GM21526 (cell line): ENCODE measurements around the gene PDE4DIP.
"Not testable (repeated sequence)": the region's sequence is repeated elsewhere in the genome, so short reads cannot be mapped to it uniquely, and the experiment has no call there.

Source experiments
- ATAC-seq: cut with Tn5 transposase; IDR thresholded peaks from one replicate; pipeline ENCODE4 v1.9.1; 2021; ENCODE audit warnings: moderate library complexity; ENCODE audit not compliant: unreplicated experiment, low FRiP score

PDE4DIP gene

DNA sequence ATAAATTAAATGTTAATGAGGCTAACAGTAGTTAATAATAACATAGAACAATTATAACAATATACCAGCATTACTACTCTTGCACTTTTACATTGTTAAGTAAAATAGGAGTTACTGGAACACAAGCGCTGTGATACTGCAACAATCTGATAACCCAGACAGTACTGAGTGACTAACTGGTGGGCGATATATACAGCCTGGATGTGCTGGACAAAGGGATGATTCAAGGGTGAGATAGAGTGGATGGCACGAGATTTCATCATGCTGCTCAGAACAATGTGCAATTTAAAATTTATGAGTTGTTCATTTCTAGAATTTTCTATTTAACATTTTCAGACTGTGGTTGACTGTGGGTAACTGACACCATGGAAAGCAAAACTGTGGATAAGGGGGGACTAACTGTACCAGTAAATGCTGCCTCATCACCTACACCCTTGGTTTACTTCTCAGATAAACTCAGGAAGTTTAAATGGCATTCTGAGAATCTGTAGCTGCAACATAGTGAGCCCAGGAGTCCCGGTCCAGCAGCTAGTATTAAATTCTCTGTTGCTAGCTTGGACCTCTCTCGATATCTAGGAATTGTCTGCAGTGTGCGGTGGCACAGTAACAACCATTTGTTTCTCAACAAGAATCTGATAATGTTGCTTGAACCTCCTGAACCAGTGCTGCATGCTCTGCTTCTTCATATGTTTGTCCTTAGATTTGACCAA, 24.9 kb downstream of the PDE4DIP start:
- not testable (repeated sequence) for ATAC-seq

DNA sequence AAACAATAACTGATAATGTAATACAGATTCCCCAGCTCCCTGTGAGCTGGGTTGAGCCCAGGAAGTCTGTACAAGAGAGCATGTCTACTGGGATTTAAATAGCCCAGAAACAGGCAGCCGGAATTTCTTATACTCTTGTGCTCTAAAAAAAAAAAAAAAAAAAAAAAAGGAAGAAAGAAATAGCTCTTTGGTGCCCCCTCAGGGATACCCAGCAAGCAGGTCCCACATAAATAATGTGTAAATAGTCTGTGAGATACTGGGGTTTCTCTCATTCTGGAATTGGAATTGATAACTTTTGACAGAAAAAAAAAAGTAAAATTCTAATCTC, 25.4 kb downstream of the PDE4DIP start:
- not testable (repeated sequence) for ATAC-seq

DNA sequence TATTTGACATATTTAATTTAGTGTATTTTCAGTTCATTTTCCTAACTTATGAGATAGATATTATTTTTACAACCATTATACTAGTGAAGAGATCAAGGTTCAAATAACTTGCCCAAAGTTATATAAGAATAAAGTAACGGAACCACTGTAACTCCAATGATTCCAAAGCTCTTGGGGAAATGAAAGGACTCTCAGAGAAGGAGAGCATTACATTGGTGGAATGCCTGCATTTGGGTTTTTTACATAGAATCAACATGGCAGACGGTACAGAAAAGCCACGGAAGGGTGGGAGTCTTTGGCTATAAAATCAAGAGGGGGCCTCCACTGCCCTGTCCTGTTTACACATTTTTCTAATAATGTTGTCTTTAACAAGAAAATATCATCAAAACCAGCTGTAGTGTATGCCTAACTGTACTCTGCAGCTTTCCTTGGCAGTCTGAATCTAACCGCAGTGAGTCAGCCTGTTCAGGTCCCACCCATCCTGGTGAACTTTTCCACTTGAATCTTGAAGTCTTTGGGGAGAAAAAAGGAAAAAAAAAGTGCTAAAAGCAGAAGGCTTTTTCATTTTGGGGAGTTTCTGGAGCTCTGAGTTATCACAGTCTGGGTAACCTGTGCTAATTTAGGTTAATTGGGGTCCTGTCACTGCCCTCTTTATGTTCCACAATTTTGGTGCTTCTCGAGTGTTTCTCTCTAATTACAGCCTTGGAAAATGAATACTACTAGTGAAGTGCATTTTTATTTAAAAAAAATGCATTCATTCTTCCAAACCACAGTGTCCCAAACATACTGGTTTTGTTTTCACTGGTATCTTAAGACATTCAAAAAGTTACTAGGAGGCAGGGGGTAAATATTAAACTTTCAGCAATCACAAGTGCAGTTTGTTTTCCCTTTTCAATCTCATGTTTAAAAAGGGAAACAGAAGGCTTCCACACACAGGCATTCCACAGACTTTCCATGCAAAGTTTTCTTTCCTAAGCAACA, 30.5 kb downstream of the PDE4DIP start:
- ATAC-seq = not testable (repeated sequence)

DNA sequence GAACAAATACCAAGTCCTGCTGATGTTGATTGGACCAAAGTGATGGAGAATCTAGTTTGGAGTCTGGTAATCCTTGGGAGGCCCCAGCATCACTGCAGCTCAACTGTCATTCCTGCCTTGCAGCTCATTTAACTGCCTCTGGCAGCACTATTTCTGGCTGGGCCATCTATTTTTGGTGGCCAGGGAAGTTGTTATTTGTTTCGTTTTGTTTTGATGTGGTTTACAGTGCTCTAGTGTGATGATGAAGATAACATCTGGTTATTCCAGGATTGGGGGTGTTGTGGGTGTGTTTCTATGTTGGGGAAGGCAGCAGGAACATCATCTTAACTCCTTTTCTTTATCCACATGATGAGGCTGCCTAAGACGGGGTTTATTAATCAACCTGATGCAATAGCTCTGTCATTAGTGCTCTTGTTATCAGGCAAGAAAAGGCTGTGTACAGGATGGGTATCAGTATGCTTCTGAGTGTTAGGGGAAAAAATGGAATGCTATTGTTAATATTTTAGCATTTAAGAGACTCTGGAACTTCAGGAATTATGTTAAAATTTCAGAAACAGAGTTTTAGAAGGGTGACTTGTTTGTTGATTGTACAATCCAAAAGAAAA, 35.7 kb downstream of the PDE4DIP start:
- ATAC-seq = not testable (repeated sequence)

DNA sequence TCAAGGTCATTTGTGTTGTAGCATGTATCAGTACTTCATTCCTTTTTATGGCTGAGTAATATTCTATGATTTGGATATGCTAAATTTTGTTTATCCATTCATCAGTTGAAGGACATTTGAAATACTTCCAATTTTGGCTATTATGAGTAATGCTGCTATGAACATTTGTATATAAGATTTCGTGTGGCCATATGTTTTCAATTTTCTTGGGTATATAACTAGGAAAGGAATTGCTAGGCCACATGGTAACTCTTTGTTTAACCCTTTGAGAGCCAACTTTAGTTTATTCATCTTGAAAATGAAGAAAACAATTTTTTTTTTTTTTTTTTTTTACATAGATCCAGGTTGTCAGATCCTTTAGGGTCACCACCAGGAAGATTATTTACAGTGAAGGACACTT, 37.0 kb downstream of the PDE4DIP start:
- not testable (repeated sequence) for ATAC-seq

DNA sequence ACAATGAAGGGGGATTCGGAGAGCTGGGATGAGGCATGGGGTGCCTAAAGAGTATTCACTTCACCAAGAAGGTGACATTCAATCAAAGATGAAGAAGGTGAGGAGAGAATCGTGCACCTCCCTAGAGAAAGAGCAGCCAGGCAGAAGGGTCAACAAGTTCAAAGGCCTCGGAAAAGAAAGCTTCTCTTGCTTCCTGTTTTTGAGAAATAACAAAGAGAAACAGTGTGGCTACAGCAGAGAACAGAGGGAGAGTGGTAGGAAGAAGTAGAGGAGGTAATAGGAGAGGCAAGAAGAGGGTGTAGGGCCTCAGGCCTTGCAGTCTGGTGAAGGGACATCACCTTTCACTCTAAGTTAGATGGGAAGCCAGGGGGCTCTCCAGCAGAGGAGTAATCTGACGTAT, 41.0 kb downstream of the PDE4DIP start:
- not testable (repeated sequence) for ATAC-seq

DNA sequence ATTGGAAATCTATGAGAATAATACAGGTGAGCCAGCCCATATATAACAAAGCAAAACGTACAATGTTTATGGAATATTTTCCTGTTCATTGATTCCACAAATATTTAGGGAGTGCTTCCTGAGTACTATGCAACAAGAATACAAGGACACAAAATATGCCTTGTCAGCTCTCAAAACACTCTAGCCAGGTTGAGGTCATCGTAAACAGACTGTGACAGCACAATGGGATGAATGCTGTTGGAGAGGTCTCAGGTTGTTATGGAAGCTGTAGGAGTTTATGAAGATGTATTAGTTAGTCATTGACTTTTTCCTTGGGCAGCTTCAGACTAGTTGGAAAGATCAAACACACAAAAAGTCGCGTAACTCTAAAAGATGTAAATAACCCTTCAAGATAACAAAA, 42.1 kb downstream of the PDE4DIP start:
- not testable (repeated sequence) for ATAC-seq

DNA sequence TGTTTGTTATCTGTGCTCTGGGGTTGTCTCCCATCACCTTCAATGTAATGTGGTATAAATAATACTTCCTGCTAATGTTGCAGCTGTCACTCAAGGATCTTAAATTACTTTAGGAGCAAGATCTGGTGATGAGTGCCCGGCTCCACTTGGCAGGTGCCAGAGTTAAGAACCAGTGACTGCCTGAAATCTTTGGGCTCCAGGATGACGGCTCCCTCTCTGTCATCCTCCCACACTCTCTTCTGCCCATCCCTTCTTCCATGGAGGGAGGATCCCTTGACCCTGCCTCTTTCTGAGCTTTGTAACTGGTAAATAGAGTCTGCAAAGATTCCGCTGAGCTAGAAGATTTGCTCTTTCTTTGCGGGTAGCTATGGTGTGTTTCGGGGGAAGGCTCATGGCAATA, 44.4 kb downstream of the PDE4DIP start:
- not testable (repeated sequence) for ATAC-seq

DNA sequence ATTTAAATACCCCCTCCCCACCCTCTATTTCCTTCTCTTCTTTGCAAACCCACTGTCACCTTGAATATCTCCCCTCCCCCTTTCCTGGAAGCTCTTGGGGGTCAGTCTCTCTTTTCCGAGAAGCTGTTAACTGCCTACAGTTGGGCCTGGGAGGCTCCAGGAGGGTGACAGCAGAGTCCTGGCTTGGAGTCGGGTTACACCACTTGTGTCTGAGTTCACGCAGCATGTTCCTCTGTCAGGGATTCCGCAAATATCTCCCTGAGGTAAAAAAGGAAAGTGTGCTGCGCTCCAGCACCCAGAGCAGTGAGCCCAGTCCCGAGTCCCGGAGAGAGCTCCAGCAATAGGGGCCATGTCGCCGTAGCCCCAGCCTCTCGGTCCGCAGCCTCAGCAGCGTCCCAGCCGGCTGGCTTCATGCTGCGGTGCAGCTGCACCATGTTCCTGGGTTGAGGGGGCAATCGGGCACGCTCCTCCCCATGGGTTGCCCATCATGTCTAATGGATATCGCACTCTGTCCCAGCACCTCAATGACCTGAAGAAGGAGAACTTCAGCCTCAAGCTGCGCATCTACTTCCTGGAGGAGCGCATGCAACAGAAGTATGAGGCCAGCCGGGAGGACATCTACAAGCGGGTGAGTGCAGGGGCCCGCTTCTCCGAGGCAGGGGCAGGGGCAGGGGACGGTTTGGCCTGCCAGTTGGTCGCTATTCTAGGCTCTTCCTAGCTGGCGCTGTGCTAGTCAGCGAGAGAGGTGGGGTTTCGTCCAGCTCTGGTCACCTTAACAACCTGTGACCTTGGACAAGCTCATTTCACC, 45.2 kb downstream of the PDE4DIP start:
- ATAC-seq = not testable (repeated sequence)

DNA sequence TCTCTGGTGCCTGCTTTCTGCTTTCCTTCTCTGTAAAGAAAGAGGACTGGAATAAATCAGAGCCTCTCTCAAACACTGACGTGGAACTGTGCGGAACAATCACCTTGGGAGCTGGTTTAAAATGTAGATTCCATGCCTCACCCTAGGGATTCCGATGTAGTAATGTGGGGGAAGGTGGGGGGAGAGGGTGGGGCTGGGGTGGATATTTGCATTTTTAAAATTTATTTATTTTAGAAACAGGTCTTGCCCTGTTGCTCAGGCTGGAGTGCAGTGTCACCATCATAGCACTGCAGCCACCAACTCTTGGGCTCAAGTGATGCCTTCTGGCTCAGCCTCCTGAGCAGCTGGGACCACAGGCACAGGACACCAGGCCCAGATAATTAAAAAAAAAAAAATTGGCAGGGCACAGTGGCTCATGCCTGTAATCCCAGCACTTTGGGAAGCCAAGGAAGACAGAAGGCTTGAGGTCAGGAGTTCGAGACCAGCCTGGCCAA, 45.9 kb downstream of the PDE4DIP start:
- not testable (repeated sequence) for ATAC-seq

DNA sequence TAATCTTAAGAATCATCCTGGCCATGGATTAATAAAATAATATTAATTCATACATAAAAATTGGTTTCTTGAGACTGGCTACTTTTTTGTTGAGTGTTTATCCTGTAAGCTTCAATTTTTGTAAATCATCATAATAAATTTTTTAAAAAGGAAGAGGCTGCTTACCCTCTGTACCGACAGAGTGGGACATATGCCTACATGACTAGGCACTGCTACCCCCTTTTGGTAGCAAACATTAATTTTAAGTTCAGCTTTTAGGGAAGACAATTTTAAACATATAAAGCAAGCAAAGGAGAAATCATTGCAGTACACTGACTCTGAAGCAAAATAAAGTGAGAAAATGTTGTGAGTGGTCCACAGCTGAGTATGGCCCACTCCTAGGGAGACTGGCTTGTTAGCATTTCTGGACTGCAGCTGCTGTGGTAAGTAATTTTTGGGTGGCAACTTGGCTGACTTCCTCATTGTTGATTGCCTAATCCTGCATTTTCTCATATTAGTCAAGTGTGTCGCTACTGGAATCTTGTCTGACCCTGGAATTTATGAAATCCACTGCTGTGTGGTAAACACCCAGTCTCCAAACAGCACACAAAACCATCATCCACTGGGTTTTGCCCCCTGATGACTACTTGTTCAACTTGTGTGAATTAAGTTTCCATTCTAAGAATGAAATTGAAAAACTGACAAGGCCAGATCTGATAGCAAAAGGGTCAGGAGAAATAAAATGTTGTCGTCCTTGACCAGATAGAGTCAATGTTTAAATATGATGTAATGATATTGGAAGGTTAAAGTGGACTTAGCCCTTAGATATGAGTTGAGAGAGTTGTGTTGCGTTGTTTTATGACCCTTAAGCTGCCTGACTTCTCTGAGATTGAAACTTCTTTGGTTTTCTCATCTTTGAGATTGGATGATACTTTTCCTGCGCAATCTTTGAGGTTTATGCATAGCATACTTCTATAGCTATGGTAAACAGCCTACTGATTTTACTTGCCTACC, 50.4 kb downstream of the PDE4DIP start:
- ATAC-seq = not testable (repeated sequence)

DNA sequence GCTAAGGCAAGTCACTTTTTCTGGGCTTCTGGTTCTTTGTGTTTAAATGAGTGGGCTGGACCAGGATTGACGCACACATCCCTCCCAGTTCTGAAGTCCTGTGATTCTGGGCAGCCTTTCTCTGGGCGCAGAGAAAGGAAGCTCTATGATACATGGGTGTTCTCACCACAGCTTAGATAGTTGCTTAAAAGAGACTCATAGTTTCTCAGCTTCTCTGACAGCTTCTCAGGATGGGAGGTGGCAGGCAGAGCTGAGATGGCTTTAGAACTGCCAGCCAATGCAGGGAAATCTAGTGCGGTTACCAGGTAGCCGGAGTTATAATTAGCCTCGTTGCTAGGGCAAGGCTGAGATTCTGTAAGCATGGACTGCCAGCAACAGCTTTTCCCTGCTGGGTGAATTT, 55.8 kb downstream of the PDE4DIP start:
- not testable (repeated sequence) for ATAC-seq

DNA sequence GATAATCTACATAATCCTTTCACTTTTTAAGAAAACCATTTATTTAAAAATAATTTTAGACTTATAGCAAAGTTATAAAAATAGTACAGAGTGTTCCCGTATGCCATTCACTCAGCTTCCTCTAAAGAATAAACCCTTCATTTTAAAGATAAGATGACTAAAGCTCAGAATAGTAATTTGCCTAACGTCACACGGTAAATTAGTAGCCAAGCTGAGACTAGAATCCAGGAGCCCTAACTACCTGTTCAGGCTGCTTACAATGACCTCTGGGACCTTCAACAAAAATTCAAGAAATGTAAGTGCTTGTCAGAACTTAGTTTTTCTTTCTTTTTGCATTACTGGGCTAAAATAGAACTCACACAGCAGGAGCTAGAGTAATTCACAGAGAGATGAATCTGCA, 56.5 kb downstream of the PDE4DIP start:
- not testable (repeated sequence) for ATAC-seq

DNA sequence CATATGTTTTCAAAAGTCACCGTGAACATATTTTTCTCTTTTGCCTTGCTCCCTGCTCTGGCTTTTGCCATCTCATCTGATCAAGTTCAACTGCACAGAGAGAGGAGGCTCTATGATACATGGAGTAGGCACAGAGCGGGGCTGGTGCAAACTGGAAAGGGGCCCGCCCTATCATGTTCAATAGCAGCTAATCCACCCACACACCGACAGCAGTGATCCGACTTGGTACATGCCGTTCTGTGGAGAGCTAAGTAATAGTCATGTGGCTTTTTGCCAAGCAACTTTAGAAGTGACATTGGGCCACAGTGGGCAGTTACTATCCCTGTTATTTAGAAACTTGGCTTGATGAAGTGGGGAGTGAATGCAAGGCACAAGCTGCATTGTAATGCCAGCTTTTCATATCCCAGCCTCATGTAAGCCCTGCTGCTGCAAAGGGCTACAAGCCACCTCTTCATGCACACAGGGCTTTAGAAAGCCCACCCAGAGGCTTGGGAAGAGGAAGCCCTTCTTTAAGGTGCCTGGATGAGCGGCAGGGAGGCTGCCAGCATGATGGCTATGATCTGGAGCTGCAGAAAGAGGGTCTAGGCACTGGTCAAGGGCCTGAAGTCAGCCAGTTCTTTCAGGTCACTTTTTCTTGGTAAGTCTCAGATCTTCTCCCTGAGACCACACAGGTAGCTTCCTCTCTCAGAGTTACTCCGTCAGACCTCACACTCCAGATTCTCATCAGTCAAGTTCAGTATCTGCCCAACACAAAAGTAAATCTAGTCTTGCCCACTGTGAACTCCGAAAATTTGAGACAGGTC, 57.1 kb downstream of the PDE4DIP start:
- not testable (repeated sequence) for ATAC-seq

DNA sequence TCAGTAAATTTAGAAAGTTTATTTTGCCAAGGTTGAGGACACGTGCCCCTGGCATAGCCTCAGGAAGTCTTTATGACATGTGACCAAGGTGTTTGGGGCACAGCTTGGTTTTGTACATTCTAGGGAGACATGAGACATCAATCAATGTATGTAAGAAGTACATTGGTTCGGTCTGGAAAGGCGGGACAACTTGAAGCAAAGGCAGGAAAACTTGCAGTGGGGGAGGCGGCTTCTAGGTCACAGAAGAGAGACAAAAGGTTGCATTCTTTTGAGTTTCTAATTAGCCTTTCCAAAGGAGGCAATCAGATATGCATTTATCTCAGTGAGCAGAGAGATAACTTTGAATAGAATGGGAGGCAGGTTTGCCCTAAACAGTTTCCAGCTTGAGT, 57.7 kb downstream of the PDE4DIP start:
- not testable (repeated sequence) for ATAC-seq

DNA sequence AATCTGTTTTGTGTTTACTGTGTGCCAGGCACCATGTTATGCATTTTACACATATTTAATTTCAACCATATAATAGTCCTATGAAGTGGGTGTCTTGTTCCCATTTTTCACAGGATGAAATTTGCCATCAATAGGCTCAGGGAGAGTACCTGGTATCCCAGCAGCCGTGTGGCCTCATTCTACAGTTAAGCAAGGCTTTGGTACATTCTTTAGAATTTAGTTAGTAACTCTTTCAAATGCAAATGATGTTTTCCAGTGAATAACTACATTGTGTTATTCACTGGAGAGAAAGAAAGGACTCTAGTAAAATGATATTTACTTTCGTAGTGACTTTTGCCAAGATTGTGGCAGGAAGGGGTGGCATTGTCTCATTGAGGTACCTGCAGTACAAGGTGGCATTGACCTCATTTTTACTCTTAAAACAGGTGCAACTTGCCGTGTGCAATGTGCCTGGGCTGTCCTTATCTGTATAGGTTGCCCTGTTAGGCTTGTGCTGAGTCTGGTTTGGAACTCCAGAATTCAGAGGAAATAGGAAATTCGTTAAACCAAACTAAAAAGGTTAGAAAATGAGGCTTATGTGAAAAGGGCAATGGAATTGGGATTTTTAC, 65.1 kb downstream of the PDE4DIP start:
- ATAC-seq = not testable (repeated sequence)

DNA sequence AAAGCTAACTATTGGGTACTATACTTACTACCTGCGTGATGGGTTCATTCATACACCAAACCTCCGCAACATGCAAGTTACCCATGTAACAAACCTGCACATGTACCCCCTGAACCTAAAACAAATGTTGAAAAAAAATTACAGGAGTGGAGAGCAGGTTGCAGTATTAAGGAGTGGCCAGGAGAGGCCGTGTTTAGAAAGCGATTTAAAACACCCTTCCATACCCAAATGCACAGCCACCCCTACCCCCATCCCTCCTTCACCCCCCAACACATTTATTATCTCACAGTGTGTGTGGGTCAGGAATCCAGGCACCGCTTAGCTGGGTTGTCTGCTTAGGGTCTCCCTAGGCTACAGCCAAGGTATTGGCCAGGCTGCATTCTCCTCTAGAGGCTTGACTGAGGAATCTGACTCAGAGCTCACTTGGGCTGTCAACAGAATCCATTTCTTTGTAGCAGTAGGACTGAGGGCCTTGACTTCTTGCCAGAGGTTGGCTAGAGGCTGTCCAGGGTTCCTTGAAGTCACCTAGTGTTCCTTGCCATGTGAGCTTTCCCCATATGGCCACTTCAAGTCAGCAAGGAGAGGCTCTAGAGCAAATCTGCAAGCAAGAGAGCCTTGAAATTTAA, 67.2 kb downstream of the PDE4DIP start:
- ATAC-seq = not testable (repeated sequence)
